ENCODE data around the gene DES. TPM values are rescaled to one million over a fixed set of nuclear protein-coding genes. Genes with fewer than 3 reads are reported as not detected.

DES gene
- total RNA-seq, 1 donor from 2014 or later = not detected

DNA sequence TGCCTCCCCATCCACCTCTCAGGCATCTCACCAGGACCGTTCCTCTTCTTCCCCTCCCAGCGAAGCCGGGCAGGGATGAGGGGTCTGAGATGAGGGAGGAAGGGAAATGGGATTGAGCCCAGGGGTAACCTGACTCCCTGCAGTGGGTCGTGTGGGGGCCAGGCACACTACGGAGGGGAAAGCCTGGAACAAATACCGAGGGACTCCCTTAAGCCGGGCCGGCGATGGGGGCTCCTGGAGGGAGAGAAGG lies 16.2 kb downstream of the DES start:
- no peak for DNase-seq (ENCODE audit: low read depth)
- TF ChIP-seq, protein P1, sequence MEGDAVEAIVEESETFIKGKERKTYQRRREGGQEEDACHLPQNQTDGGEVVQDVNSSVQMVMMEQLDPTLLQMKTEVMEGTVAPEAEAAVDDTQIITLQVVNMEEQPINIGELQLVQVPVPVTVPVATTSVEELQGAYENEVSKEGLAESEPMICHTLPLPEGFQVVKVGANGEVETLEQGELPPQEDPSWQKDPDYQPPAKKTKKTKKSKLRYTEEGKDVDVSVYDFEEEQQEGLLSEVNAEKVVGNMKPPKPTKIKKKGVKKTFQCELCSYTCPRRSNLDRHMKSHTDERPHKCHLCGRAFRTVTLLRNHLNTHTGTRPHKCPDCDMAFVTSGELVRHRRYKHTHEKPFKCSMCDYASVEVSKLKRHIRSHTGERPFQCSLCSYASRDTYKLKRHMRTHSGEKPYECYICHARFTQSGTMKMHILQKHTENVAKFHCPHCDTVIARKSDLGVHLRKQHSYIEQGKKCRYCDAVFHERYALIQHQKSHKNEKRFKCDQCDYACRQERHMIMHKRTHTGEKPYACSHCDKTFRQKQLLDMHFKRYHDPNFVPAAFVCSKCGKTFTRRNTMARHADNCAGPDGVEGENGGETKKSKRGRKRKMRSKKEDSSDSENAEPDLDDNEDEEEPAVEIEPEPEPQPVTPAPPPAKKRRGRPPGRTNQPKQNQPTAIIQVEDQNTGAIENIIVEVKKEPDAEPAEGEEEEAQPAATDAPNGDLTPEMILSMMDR (conservative IDR thresholded peaks at IDR 0.05; ENCODE audit: low read depth, low read length) = no peak
- H3K4me3 ChIP-seq (ENCODE audit: low read depth, low read length) = no peak overlapping the region

DNA sequence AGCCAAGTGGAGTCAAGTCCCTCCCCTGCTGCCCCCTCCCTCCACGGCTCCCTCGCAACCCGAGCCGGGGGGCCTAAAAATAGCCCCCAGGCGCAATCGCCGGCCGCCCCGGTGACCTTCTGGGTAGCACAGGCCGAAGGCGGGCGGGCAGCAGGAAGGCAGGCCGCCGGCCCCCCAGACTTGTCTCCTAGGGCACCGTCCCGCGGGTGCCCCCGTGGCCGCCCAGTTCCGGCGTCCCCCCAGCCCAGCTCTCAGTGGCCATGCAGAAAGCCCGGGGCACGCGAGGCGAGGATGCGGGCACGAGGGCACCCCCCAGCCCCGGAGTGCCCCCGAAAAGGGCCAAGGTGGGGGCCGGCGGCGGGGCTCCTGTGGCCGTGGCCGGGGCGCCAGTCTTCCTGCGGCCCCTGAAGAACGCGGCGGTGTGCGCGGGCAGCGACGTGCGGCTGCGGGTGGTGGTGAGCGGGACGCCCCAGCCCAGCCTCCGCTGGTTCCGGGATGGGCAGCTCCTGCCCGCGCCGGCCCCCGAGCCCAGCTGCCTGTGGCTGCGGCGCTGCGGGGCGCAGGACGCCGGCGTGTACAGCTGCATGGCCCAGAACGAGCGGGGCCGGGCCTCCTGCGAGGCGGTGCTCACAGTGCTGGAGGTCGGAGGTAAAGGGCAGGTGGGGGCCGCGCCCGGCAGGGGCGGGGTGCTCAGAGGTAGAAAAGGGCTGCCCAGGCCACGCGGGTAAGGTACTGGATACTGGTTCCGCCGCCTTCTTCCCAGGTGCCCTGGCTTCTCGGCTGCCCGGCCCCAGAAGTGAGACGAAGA lies 16.7 kb downstream of the DES start, which contains the start of gene SPEG:
Gene SPEG (plus strand): TSS at position 126 of the 808 bp plus-strand sequence. CDS start 135 bp downstream, at position 261.
- no peak for DNase-seq (ENCODE audit: low read depth)
- TF ChIP-seq, protein P1 (conservative IDR thresholded peaks at IDR 0.05; ENCODE audit: low read depth, low read length) = no peak
- no peak within 1 kb of the TSS for H3K4me3 ChIP-seq (ENCODE audit: low read depth, low read length)

DNA sequence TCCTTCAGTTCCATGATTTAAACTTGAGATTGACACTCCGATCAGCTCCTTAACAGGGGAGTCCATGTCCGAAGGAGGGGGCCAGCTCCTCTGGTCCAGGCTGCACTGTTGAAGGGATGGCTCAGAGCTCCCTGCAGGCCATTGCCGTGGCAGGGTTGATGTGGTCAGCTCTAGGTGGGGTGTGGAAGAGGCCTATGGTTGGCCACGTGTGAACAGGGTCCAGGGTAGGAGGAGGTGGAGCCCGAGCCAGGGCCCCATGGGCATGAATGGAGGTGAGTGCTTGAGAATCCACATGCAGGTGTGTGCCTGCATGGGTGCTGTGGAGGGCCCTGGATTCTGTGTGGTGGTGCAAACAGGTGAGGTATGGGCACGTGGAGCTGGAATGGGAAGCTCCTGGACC lies 17.5 kb downstream of the DES start:
- no peak for DNase-seq (ENCODE audit: low read depth)
- TF ChIP-seq, protein P1 (conservative IDR thresholded peaks at IDR 0.05; ENCODE audit: low read depth, low read length) = no peak
- H3K4me3 ChIP-seq (ENCODE audit: low read depth, low read length) = no peak overlapping the region

DNA sequence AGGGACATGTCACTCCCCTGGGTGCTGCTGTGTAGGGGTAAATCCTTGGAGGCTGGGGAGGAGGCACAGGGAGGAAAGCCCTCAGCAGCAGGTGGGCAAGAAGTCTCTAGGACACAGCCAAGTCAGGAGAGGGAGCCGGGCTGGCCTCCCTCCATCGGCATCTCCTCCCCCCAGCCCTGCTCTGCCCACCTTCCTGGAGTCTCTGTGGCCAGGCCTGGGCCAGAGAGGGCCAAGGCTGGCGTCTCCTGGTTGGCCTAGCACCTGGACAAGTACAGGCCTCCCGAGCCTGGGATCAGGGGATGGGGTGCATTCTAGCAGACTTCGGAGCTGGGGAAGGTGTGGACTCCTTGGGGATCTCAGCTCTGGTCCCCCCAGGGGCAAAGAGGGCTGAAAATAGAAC lies 18.3 kb downstream of the DES start:
- TF ChIP-seq, protein P1 (conservative IDR thresholded peaks at IDR 0.05; ENCODE audit: low read depth, low read length) = no peak
- DNase-seq (ENCODE audit: low read depth) = no peak
- no peak overlapping the region for H3K4me3 ChIP-seq (ENCODE audit: low read depth, low read length)

DNA sequence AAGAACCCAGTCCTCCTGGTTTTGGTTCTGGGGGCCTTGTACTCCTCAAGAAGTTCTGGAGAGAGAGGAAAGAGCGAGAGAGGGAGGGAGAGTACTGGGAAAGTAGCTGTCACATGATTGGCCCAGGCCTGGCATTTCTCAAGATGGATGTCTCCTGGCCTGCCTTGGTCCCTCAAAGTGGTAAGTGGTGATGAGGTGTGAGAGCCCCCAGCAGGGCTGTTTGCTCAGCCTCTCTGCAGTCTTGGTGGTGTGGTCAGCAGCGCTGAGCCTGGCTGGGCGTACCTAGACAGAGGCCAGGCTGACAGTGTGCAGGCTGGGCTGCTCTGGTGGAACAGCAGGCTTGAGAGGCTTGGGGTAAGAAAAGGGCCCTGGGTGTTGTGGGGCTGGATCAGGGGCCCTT lies 19.0 kb downstream of the DES start:
- H3K4me3 ChIP-seq (ENCODE audit: low read depth, low read length) = no peak overlapping the region
- TF ChIP-seq, protein P1 (conservative IDR thresholded peaks at IDR 0.05; ENCODE audit: low read depth, low read length) = no peak
- DNase-seq (ENCODE audit: low read depth) = no peak

DNA sequence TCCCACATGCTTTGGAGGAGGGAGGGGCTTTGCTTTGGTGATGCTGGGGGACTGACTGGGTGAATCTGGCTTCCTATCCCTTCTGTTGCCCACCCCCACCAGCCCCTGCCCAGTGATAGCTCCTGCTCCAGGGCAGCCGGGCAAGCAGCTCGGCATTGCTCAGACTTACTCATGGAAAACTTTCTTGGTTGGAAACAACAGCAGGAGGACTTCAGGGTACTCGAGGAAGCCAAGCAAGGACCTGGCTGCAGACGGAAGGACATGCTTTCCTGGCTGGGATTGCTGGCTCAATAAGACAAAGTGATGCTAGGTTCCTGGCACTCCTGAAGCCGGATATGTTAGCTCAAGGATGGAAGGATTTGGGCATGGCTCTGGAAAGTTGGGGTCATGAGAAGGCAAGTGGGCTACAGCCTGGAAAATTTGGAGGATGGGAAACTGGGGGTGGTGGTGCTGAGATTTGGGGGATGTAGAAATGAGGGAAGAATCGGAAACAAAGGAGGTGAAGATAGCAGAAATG lies 19.6 kb downstream of the DES start:
- TF ChIP-seq, protein P1 (conservative IDR thresholded peaks at IDR 0.05; ENCODE audit: low read depth, low read length) = no peak
- no peak for DNase-seq (ENCODE audit: low read depth)
- no peak overlapping the region for H3K4me3 ChIP-seq (ENCODE audit: low read depth, low read length)

DNA sequence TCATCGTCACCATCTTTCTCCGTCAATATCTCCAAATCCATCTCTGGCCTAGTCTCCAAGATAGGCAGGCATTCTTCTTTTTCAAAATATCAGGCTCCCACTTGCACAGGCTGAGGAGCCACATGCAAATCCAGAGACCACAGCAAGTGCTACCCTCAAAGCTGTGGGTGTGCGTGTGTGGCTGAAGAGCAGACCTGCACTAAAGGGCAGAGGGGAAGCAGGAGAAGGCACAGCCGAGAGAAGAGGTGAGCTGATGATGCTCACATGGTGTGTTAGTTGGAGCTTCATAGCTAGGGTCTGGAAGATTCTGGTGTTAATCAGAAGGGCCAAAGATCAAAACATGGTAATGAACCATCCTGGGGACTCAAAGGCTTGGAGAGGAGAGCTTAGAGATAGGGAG lies 20.3 kb downstream of the DES start:
- H3K4me3 ChIP-seq (ENCODE audit: low read depth, low read length) = no peak overlapping the region
- TF ChIP-seq, protein P1 (conservative IDR thresholded peaks at IDR 0.05; ENCODE audit: low read depth, low read length) = no peak
- DNase-seq (ENCODE audit: low read depth) = no peak
